ENCODE measurements around the gene ATR.
A peak's percentile ranks its signal among the peaks of the same experiment; 100 is the strongest.
"Not testable (repeated sequence)": the region's sequence is repeated elsewhere in the genome, so short reads cannot be mapped to it uniquely, and the experiment has no call there.

ATR gene

DNA sequence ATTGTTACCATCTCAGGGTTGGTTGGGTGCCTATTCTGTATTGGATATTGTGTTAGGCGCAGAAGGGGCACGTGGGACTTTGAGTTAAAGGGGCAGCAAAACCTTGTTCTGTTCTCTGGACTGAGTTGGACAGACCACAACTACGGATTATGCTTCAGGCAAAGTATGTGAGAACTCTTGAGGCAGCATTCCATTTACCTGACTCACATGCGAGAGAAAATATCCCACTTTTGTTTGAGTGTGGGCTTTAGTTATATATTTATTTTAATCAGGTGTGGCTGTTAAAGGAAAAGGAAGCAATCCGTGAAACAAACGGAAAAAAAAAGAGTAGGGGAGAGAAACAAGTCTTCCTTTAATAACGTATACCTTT, 17.0 kb upstream of the ATR start:
- H3K4me1 ChIP-seq (ENCODE audit: control insufficient read depth, insufficient read depth, low read length) = peaks cover 5% of the 10 kb centered on the region
- no peaks in the 10 kb centered on the region for H3K9me3 ChIP-seq (ENCODE audit: control insufficient read depth, low read length)
- H3K27me3 ChIP-seq (ENCODE audit: control insufficient read depth, insufficient read depth, low read length, poor library complexity, severe bottlenecking) = peaks cover 15% of the 10 kb centered on the region
- no peaks in the 10 kb centered on the region for H3K36me3 ChIP-seq (ENCODE audit: control insufficient read depth, insufficient read depth, low read length)
- no peak overlapping the region for H3K27ac ChIP-seq (ENCODE audit: insufficient read depth, low read depth, low read length, poor library complexity, severe bottlenecking)
- peak overlapping the region; percentile 71 for H3K4me3 ChIP-seq (ENCODE audit: insufficient read depth, low read depth, low read length)
- 20 to 28% methylated on average over 7 of the region's 7 CpGs for WGBS, 2 experiments

DNA sequence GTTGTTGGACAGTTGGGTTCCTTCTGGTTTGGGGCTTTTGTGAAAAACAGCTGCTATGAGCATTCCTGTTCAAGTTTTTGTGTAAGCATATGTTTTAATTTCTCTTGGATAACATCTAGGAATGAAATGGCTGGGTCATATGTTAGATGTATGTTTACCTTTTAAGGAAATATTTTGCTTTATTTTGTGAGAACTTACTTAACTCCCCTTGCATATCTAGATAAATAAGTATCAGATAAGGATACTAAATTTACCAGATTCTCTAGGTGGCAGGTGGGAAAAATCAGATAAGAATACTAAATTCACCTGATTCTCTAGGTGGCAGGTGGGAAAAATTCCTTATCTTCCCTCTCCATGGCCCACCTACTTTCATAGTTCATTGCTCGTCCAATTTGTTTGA, 16.6 kb upstream of the ATR start:
- 62% methylated on average over 1 of the region's 1 CpG; no CpG with 5 or more reads in 1 of the 2 experiments for WGBS, 2 experiments
- Histone ChIP-seq H3K27ac (ENCODE audit: insufficient read depth, low read depth, low read length, poor library complexity, severe bottlenecking) (no peak overlapping the region), H3K36me3 (ENCODE audit: control insufficient read depth, insufficient read depth, low read length) (no peaks in the 10 kb centered on the region), H3K4me1 (ENCODE audit: control insufficient read depth, insufficient read depth, low read length) (peaks cover 5% of the 10 kb centered on the region), H3K4me3 (ENCODE audit: insufficient read depth, low read depth, low read length) (no peak overlapping the region), H3K9me3 (ENCODE audit: control insufficient read depth, low read length) (no peaks in the 10 kb centered on the region), H3K27me3 (ENCODE audit: control insufficient read depth, insufficient read depth, low read length, poor library complexity, severe bottlenecking) (peaks cover 15% of the 10 kb centered on the region)

DNA sequence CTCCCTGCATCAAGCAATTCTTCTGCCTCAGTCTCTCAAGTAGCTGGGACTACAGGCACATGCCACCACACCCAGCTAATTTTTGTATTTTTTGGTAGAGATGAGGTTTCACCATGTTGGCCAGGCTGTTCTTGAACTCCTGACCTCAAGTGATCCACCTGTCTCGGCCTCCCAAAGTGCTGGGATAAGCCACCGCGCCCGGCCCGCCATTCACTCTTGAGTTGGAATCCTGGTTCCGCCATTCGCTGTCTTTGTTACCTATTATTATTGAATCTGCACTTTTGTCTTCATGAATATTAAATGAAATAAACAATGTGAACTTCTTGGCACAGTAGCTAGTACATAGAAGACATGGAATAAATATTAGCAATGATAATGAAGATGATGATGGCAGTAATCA, 13.7 kb upstream of the ATR start:
- not testable (repeated sequence) for H3K4me1 ChIP-seq (ENCODE audit: control insufficient read depth, insufficient read depth, low read length); H3K36me3 ChIP-seq (ENCODE audit: control insufficient read depth, insufficient read depth, low read length); H3K27ac ChIP-seq (ENCODE audit: insufficient read depth, low read depth, low read length, poor library complexity, severe bottlenecking); H3K9me3 ChIP-seq (ENCODE audit: control insufficient read depth, low read length); H3K4me3 ChIP-seq (ENCODE audit: insufficient read depth, low read depth, low read length)
- H3K27me3 ChIP-seq (ENCODE audit: control insufficient read depth, insufficient read depth, low read length, poor library complexity, severe bottlenecking) = peaks cover 15% of the 10 kb centered on the region
- 89 to 94% methylated on average over 7 of the region's 7 CpGs for WGBS, 2 experiments

DNA sequence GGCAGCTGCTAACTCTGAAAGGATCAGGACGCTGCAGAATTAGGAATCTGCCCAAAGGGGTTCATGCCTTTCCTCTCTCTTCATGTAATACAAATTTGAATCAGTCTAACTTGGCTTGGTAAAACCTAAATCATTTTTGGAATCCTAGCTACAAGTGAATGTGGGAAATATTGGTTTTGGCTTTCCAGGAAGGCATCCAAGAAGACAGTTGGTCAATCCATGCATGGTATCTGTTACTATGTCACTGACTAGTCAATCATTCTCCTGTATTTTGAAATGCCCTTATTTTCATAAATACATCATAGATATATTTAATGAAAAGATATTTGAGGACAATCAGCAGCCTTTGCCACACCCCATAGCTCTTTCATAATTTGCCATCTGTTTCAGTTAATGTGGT, 10.2 kb upstream of the ATR start:
- no peak overlapping the region for H3K27ac ChIP-seq (ENCODE audit: insufficient read depth, low read depth, low read length, poor library complexity, severe bottlenecking)
- WGBS, 2 experiments = 63 to 84% methylated on average over 1 of the region's 1 CpG
- H3K9me3 ChIP-seq (ENCODE audit: control insufficient read depth, low read length) = no peaks in the 10 kb centered on the region
- H3K4me1 ChIP-seq (ENCODE audit: control insufficient read depth, insufficient read depth, low read length) = no peaks in the 10 kb centered on the region
- no peaks in the 10 kb centered on the region for H3K36me3 ChIP-seq (ENCODE audit: control insufficient read depth, insufficient read depth, low read length)
- H3K27me3 ChIP-seq (ENCODE audit: control insufficient read depth, insufficient read depth, low read length, poor library complexity, severe bottlenecking) = no peaks in the 10 kb centered on the region
- no peak overlapping the region for H3K4me3 ChIP-seq (ENCODE audit: insufficient read depth, low read depth, low read length)

DNA sequence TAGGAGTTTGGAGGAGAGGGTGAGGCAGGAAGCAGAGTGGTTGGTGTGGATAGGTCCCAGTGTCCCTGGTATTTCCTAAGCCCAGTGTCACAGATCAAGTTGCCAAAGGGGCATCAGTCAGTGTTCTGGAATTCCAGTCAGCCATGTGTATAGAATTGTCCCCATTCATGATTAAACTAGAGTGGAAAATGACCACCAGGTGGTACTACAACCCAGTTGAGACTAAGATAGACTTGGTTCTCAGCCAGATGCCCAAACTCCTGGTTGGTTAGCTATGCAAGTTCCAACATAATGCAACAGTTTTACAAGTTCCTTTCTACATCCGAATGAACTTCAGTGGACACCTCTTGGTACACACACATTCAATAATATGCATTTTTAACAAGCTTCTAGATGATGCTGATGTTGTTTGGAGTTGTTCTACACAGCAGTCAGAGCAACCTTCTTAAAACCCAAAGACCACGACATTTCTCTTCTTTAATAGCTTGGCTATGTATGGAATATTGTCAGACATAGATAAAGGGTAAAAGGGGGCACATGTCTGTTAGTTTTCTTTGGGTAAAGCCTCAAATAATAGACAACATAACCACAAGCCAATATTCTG, 8.4 kb upstream of the ATR start:
- no peaks in the 10 kb centered on the region for H3K9me3 ChIP-seq (ENCODE audit: control insufficient read depth, low read length)
- no peaks in the 10 kb centered on the region for H3K27me3 ChIP-seq (ENCODE audit: control insufficient read depth, insufficient read depth, low read length, poor library complexity, severe bottlenecking)
- H3K4me3 ChIP-seq (ENCODE audit: insufficient read depth, low read depth, low read length) = no peak overlapping the region
- H3K36me3 ChIP-seq (ENCODE audit: control insufficient read depth, insufficient read depth, low read length) = no peaks in the 10 kb centered on the region
- WGBS, 2 experiments = 14 to 50% methylated on average over 1 to 2 of the region's 2 CpGs
- H3K27ac ChIP-seq (ENCODE audit: insufficient read depth, low read depth, low read length, poor library complexity, severe bottlenecking) = no peak overlapping the region
- no peaks in the 10 kb centered on the region for H3K4me1 ChIP-seq (ENCODE audit: control insufficient read depth, insufficient read depth, low read length)

DNA sequence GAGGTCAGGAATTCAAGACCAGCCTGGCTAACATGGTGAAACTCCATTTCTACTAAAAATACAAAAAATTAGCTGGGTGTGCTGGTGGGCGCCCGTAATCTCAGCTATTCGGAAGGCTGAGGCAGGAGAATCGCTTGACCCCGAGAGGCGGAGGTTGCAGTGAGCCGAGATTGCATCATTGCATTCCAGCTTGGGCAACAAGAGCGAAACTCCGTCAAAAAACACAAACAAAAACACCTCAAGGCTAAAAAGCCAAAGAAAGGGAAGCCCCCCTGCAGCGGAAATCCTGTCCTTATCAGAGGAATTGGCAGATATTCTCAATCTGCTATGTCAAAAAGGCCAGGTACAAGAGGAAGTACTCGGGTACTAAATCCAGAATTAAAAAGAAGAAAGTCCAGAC, 2.5 kb upstream of the ATR start:
- not testable (repeated sequence) for H3K27ac ChIP-seq (ENCODE audit: insufficient read depth, low read depth, low read length, poor library complexity, severe bottlenecking); H3K9me3 ChIP-seq (ENCODE audit: control insufficient read depth, low read length); H3K4me1 ChIP-seq (ENCODE audit: control insufficient read depth, insufficient read depth, low read length); H3K27me3 ChIP-seq (ENCODE audit: control insufficient read depth, insufficient read depth, low read length, poor library complexity, severe bottlenecking); H3K36me3 ChIP-seq (ENCODE audit: control insufficient read depth, insufficient read depth, low read length); H3K4me3 ChIP-seq (ENCODE audit: insufficient read depth, low read depth, low read length)
- 73 to 74% methylated on average over 11 of the region's 11 CpGs for WGBS, 2 experiments

DNA sequence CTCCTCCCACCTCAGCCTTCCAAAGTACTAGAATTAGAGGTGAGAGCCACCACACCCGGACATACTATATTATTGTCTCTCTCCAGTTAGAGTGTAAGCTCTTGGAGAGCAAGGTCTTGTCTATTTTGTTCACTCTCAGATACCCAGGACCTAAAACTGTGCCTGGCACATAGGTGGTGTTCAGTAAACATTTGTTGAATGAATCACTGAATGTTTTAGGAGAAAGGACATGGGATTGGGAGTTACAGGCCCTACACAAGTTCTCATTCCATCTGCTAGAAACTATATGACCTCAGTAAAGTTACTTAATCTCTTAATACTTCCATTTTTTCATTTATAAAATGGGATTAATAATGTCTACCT, 1.5 kb upstream of the ATR start:
- Histone ChIP-seq H3K36me3 (ENCODE audit: control insufficient read depth, insufficient read depth, low read length) (no peaks in the 10 kb centered on the region), H3K4me1 (ENCODE audit: control insufficient read depth, insufficient read depth, low read length) (no peaks in the 10 kb centered on the region), H3K4me3 (ENCODE audit: insufficient read depth, low read depth, low read length) (no peak overlapping the region), H3K27ac (ENCODE audit: insufficient read depth, low read depth, low read length, poor library complexity, severe bottlenecking) (no peak overlapping the region), H3K27me3 (ENCODE audit: control insufficient read depth, insufficient read depth, low read length, poor library complexity, severe bottlenecking) (peaks cover 3% of the 10 kb centered on the region), H3K9me3 (ENCODE audit: control insufficient read depth, low read length) (no peaks in the 10 kb centered on the region)
- 90 to 96% methylated on average over 1 of the region's 1 CpG for WGBS, 2 experiments

DNA sequence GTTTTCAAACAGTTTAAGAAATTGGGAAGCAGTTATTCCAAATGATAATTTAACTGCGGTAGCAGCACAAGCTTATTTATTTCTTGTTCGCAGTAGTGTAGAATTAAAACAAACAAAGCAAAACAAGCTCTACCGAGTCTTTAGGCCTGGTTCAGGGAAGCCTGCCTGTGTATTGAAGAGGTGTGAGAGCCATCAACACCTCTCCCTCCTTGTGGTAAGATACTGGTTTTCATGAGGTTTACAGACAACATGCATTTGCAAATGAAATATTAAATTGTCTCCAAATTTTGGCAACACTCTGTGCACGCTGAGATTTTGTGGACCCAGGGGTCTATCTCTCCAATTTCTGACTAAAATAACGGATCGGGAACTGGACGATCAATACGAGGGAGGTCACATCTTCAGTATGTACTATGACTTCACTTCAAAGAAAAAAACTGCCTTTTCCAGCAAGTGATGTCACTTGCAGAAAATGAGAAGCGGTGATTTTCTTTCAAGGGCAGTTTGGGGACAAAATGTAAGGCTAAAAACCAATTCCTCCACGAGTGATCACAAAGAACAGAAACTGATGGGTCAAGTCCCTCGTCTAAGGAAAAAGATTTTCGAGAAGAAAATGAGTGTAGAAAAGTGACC, 721 bp downstream of the ATR start:
- Histone ChIP-seq H3K27me3 (ENCODE audit: control insufficient read depth, insufficient read depth, low read length, poor library complexity, severe bottlenecking) (peaks cover 3% of the 10 kb centered on the region), H3K36me3 (ENCODE audit: control insufficient read depth, insufficient read depth, low read length) (no peaks in the 10 kb centered on the region), H3K27ac (ENCODE audit: insufficient read depth, low read depth, low read length, poor library complexity, severe bottlenecking) (peak overlapping the region; percentile 76), H3K4me3 (ENCODE audit: insufficient read depth, low read depth, low read length) (peak overlapping the region; percentile 77), H3K4me1 (ENCODE audit: control insufficient read depth, insufficient read depth, low read length) (no peaks in the 10 kb centered on the region), H3K9me3 (ENCODE audit: control insufficient read depth, low read length) (no peaks in the 10 kb centered on the region)
- 16 to 17% methylated on average over 11 to 12 of the region's 12 CpGs for WGBS, 2 experiments

DNA sequence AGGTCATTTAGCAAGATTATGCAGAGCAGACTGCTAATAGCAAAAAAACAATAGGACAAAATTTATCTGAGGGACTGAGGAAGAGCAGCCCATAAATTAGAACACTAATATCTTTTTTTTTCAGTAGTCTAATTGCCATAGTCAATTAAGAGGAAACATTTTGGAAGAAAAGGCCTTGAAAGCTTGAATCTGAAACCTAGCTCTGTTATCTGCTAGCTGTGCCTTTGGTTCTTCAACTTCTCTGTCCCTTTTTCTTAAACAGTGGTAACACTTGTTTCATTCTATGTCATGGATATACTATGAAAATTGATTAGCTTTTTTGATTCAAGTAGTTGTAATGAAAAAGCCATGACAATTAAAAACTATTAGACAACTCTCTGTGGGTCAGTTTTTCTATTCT, 1.7 kb downstream of the ATR start:
- Histone ChIP-seq H3K27me3 (ENCODE audit: control insufficient read depth, insufficient read depth, low read length, poor library complexity, severe bottlenecking) (peaks cover 3% of the 10 kb centered on the region), H3K4me1 (ENCODE audit: control insufficient read depth, insufficient read depth, low read length) (no peaks in the 10 kb centered on the region), H3K9me3 (ENCODE audit: control insufficient read depth, low read length) (no peaks in the 10 kb centered on the region), H3K4me3 (ENCODE audit: insufficient read depth, low read depth, low read length) (no peak overlapping the region), H3K27ac (ENCODE audit: insufficient read depth, low read depth, low read length, poor library complexity, severe bottlenecking) (no peak overlapping the region), H3K36me3 (ENCODE audit: control insufficient read depth, insufficient read depth, low read length) (no peaks in the 10 kb centered on the region)

DNA sequence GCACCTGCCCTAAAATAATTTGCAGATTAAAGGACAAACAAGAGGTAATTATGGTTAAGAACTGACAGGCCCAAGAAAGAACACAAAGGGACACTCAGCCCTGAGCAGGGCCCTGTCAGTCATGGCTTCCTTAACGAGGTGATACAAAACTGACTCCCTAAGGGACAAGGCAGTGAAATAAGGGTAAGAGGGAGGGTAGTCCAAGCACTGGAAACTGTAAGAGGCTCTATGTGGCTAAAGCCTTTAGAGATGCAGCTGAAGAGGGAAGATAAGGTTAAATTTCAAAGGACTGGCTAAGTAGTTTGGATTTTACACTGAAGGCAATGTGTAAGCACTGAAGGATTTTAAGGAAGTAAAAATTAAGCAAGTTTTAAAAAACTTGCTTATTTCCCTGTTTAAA, 3.9 kb downstream of the ATR start:
- H3K27me3 ChIP-seq (ENCODE audit: control insufficient read depth, insufficient read depth, low read length, poor library complexity, severe bottlenecking) = peaks cover 3% of the 10 kb centered on the region
- H3K9me3 ChIP-seq (ENCODE audit: control insufficient read depth, low read length) = no peaks in the 10 kb centered on the region
- no peak overlapping the region for H3K4me3 ChIP-seq (ENCODE audit: insufficient read depth, low read depth, low read length)
- H3K36me3 ChIP-seq (ENCODE audit: control insufficient read depth, insufficient read depth, low read length) = no peaks in the 10 kb centered on the region
- H3K4me1 ChIP-seq (ENCODE audit: control insufficient read depth, insufficient read depth, low read length) = no peaks in the 10 kb centered on the region
- no peak overlapping the region for H3K27ac ChIP-seq (ENCODE audit: insufficient read depth, low read depth, low read length, poor library complexity, severe bottlenecking)
- 43 to 45% methylated on average over 1 of the region's 1 CpG for WGBS, 2 experiments

DNA sequence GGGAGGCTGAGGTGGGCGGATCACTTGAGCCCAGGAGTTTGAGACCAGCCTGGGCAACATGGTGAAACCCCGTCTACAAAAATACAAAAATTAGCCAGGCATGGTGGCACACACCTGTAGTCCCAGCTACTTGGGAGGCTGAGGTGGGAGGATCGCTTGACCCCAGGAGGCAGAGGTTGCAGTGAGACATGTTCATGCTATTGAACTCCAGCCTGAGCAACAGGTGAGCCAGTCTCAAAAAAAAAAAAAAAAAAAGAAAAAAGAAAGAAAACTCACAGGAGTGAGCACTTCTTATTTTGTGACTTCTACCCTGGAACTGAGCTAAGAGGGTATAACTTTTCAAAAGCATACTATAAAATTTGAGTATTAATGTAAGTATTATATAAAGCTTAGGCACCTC, 4.3 kb downstream of the ATR start:
- not testable (repeated sequence) for H3K9me3 ChIP-seq (ENCODE audit: control insufficient read depth, low read length); H3K36me3 ChIP-seq (ENCODE audit: control insufficient read depth, insufficient read depth, low read length); H3K4me3 ChIP-seq (ENCODE audit: insufficient read depth, low read depth, low read length); H3K27ac ChIP-seq (ENCODE audit: insufficient read depth, low read depth, low read length, poor library complexity, severe bottlenecking); H3K4me1 ChIP-seq (ENCODE audit: control insufficient read depth, insufficient read depth, low read length); H3K27me3 ChIP-seq (ENCODE audit: control insufficient read depth, insufficient read depth, low read length, poor library complexity, severe bottlenecking)
- 94% methylated on average over 3 of the region's 3 CpGs for WGBS, 2 experiments

Measured in ectodermal cell (in vitro differentiated cells).